C4-2B (cell line): Measurements from ENCODE around the gene CPEB4.

Source experiments
- ZFX ChIP-seq: fragments of 450-650 bp; IDR thresholded peaks from 2 replicates; pipeline ENCODE4 v1.6.1; 2017
- TF ChIP-seq, protein P1 (sequence below): fragments of 450-650 bp; conservative IDR thresholded peaks from 2 replicates; pipeline ENCODE4 v1.5.1; 2017; ENCODE audit warnings: mild to moderate bottlenecking

DNA sequence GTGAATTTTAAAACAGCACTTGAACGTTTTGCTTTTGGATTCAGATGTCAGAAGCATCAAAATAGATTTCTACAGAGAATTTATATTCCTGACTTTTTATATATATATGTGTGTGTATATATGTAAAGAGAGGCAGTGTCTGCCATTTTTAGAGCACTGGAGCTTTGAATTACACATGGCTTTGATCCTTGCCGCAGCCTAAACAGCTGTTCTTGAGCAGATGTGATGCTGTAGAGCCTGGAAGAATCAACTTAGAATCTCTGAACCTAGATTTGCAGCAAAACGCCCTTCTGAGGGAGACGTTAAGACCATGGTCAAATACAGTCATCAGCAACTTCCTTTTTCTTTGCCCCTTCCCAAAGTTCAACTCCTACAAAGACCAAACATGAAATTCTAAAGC is 79.1 kb downstream of the CPEB4 start:
- no peak for TF ChIP-seq ZFX
- TF ChIP-seq, protein P1, sequence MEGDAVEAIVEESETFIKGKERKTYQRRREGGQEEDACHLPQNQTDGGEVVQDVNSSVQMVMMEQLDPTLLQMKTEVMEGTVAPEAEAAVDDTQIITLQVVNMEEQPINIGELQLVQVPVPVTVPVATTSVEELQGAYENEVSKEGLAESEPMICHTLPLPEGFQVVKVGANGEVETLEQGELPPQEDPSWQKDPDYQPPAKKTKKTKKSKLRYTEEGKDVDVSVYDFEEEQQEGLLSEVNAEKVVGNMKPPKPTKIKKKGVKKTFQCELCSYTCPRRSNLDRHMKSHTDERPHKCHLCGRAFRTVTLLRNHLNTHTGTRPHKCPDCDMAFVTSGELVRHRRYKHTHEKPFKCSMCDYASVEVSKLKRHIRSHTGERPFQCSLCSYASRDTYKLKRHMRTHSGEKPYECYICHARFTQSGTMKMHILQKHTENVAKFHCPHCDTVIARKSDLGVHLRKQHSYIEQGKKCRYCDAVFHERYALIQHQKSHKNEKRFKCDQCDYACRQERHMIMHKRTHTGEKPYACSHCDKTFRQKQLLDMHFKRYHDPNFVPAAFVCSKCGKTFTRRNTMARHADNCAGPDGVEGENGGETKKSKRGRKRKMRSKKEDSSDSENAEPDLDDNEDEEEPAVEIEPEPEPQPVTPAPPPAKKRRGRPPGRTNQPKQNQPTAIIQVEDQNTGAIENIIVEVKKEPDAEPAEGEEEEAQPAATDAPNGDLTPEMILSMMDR, result no peak
